ENCODE data around the gene NAB2. TPM values are rescaled to one million over a fixed set of nuclear protein-coding genes. Genes with fewer than 3 reads are reported as not detected.

The NAB2 gene
- total and polyA plus RNA-seq, 9 of the 15 experiments (the other 6 are each of a cell fraction or from before 2014, with no cell fraction given), result 0.45 to 40.9 (median 20.4) TPM

DNA sequence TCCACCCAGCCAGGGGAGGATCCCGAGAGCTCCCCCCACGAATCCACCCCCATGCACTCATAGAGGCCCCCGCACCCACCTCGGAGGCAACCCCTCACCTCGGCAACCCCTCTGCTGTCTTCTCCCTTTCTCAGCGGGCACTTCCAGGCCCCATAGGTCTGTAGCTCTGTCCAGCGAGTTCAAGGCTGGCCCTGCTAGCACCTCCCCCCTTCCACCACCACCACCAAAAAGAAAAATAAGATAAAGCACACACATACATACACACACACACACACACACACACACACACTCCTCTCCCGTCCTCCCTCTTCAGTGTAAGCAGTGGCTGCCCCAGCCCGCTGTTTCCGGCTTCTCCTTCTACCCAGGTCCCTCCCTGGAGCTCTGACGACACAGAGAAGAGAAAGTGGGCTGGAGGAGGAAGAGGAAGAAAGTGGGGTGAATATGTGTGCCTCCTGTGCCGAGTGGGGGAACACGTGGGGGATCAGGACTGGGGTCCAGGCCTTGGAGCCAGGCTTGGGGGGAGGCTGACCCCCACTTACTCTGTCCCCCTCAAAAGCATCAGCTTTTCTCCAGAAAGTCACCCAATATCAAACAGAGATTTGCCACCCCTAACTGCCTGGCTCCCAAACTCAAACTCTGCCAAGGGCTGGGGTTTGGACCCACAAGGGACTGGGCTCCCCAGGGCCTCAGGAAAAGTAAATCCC, 22.3 kb downstream of the NAB2 start, which contains the start of gene STAT6 (continued):
- TF ChIP-seq CEBPG (CRISPR knock-in tag; IDR thresholded peaks at IDR 0.05), result no peak
- TF ChIP-seq CEBPG (tag; conservative IDR thresholded peaks at IDR 0.05 in 1 of 2, IDR thresholded peaks at IDR 0.05 in 1 of 2), result no peak
- TF ChIP-seq SMARCE1 (IDR thresholded peaks at IDR 0.05), result peak; percentile 65; the same call in 1 of the 2 replicates
- TF ChIP-seq, protein P1, sequence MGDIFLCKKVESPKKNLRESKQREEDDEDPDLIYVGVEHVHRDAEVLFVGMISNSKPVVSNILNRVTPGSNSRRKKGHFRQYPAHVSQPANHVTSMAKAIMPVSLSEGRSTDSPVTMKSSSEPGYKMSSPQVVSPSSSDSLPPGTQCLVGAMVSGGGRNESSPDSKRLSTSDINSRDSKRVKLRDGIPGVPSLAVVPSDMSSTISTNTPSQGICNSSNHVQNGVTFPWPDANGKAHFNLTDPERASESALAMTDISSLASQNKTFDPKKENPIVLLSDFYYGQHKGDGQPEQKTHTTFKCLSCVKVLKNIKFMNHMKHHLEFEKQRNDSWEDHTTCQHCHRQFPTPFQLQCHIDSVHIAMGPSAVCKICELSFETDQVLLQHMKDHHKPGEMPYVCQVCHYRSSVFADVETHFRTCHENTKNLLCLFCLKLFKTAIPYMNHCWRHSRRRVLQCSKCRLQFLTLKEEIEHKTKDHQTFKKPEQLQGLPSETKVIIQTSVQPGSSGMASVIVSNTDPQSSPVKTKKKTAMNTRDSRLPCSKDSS (IDR thresholded peaks at IDR 0.05; ENCODE audit: low read depth, partially characterized antibody), result no peak
- no peak for TF ChIP-seq KDM4B (IDR thresholded peaks at IDR 0.05; ENCODE audit: borderline replicate concordance in 2 of 2, low read depth in 1 of 2)
- no peak for TF ChIP-seq ZNF436 (CRISPR knock-in tag; IDR thresholded peaks at IDR 0.05)
- TF ChIP-seq ASH1L (IDR thresholded peaks at IDR 0.05; ENCODE audit: borderline replicate concordance, low read depth, partially characterized antibody), result peak; percentile 55
- TF ChIP-seq CREBBP (IDR thresholded peaks at IDR 0.05; ENCODE audit: low read depth, low read length), result no peak
- TF ChIP-seq NBN (IDR thresholded peaks at IDR 0.05; ENCODE audit: low read depth), result peak; percentile 83; the same call in 1 of the 2 replicates
- TF ChIP-seq ATF1 (CRISPR knock-in tag; IDR thresholded peaks at IDR 0.05), result no peak
- TF ChIP-seq ATF1 (tag; IDR thresholded peaks at IDR 0.05), result no peak
- TF ChIP-seq, protein P2, sequence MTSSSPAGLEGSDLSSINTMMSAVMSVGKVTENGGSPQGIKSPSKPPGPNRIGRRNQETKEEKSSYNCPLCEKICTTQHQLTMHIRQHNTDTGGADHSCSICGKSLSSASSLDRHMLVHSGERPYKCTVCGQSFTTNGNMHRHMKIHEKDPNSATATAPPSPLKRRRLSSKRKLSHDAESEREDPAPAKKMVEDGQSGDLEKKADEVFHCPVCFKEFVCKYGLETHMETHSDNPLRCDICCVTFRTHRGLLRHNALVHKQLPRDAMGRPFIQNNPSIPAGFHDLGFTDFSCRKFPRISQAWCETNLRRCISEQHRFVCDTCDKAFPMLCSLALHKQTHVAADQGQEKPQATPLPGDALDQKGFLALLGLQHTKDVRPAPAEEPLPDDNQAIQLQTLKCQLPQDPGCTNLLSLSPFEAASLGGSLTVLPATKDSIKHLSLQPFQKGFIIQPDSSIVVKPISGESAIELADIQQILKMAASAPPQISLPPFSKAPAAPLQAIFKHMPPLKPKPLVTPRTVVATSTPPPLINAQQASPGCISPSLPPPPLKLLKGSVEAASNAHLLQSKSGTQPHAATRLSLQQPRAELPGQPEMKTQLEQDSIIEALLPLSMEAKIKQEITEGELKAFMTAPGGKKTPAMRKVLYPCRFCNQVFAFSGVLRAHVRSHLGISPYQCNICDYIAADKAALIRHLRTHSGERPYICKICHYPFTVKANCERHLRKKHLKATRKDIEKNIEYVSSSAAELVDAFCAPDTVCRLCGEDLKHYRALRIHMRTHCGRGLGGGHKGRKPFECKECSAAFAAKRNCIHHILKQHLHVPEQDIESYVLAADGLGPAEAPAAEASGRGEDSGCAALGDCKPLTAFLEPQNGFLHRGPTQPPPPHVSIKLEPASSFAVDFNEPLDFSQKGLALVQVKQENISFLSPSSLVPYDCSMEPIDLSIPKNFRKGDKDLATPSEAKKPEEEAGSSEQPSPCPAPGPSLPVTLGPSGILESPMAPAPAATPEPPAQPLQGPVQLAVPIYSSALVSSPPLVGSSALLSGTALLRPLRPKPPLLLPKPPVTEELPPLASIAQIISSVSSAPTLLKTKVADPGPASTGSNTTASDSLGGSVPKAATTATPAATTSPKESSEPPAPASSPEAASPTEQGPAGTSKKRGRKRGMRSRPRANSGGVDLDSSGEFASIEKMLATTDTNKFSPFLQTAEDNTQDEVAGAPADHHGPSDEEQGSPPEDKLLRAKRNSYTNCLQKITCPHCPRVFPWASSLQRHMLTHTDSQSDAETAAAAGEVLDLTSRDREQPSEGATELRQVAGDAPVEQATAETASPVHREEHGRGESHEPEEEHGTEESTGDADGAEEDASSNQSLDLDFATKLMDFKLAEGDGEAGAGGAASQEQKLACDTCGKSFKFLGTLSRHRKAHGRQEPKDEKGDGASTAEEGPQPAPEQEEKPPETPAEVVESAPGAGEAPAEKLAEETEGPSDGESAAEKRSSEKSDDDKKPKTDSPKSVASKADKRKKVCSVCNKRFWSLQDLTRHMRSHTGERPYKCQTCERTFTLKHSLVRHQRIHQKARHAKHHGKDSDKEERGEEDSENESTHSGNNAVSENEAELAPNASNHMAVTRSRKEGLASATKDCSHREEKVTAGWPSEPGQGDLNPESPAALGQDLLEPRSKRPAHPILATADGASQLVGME (CRISPR knock-in tag; IDR thresholded peaks at IDR 0.05), result no peak
- TF ChIP-seq NR2F6 (CRISPR knock-in tag; IDR thresholded peaks at IDR 0.05), result no peak
- no peak for TF ChIP-seq ZNF766 (CRISPR knock-in tag; conservative IDR thresholded peaks at IDR 0.05)
- TF ChIP-seq RCOR1 (IDR thresholded peaks at IDR 0.05; ENCODE audit: borderline replicate concordance in 1 of 2, low read depth in 2 of 2, low read length in 2 of 2), result no peak
- peak; percentile 61; the same call in 1 of the 2 replicates for TF ChIP-seq ZNF589 (CRISPR knock-in tag; IDR thresholded peaks at IDR 0.05; ENCODE audit: low read depth)
- no peak for TF ChIP-seq RBM22 (IDR thresholded peaks at IDR 0.05; ENCODE audit: low read depth, low read length, poor library complexity, severe bottlenecking)
- peak; percentile 53; the same call in 1 of the 2 replicates for TF ChIP-seq VEZF1 (CRISPR knock-in tag; IDR thresholded peaks at IDR 0.05)
- TF ChIP-seq PTTG1 (tag; IDR thresholded peaks at IDR 0.05; ENCODE audit: low read depth), result no peak

Measured in K562 (cell line).